H9 (cell line): ENCODE data around the gene CCDC69. TPM values are rescaled to one million over a fixed set of nuclear protein-coding genes. Genes with fewer than 3 reads are reported as not detected.

Experiments used
- DNase-seq: peaks from one replicate; pipeline ENCODE4 v3.0.0-alpha.2; 2017
- H2AFZ ChIP-seq: one replicate; pipeline ENCODE4 v1.6.1; 2013; ENCODE audit warnings: mild to moderate bottlenecking, low read length, control low read depth, moderate library complexity
- H2AK5ac ChIP-seq: 2 replicates; pipeline ENCODE4 v1.6.1; 2013; ENCODE audit warnings: low read length, control low read depth, mixed read lengths; ENCODE audit not compliant: insufficient read length
- H2BK120ac ChIP-seq: one replicate; pipeline ENCODE4 v1.6.1; 2013; ENCODE audit warnings: low read depth, mild to moderate bottlenecking, low read length, control low read depth, inconsistent platforms; ENCODE audit not compliant: poor library complexity, severe bottlenecking
- H2BK12ac ChIP-seq: 2 replicates; pipeline ENCODE4 v1.6.1; 2013; ENCODE audit warnings: low read length, control low read depth, mixed read lengths, low read depth; ENCODE audit not compliant: insufficient read length
- H2BK15ac ChIP-seq: 2 replicates; pipeline ENCODE4 v1.6.1; 2013; ENCODE audit warnings: low read depth, low read length, control low read depth
- H2BK20ac ChIP-seq: one replicate; pipeline ENCODE4 v1.6.1; 2013; ENCODE audit warnings: low read depth, mild to moderate bottlenecking, low read length, control low read depth, inconsistent platforms; ENCODE audit not compliant: poor library complexity, severe bottlenecking
- H2BK5ac ChIP-seq: 2 replicates; pipeline ENCODE4 v1.6.1; 2013; ENCODE audit warnings: low read length, control low read depth, mixed read lengths; ENCODE audit not compliant: insufficient read length
- H3K14ac ChIP-seq: 2 replicates; pipeline ENCODE4 v1.6.1; 2013; ENCODE audit warnings: low read length, control low read depth; ENCODE audit not compliant: insufficient read depth
- H3K18ac ChIP-seq: 2 replicates; pipeline ENCODE4 v1.6.1; 2013; ENCODE audit warnings: low read depth, mild to moderate bottlenecking, mixed read lengths, low read length, control low read depth; ENCODE audit not compliant: insufficient read length
- H3K23ac ChIP-seq: 2 replicates; pipeline ENCODE4 v1.6.1; 2013; ENCODE audit warnings: low read length, control low read depth, mixed read lengths, low read depth; ENCODE audit not compliant: insufficient read length
- H3K23me2 ChIP-seq: 2 replicates; pipeline ENCODE4 v1.6.1; 2013; ENCODE audit warnings: low read depth, mild to moderate bottlenecking, mixed read lengths, low read length, control low read depth; ENCODE audit not compliant: insufficient read length, poor library complexity, severe bottlenecking
- H3K27ac ChIP-seq: 2 replicates; pipeline ENCODE4 v1.5.1; 2013; ENCODE audit warnings: low read length, control low read depth, mixed read lengths, low read depth; ENCODE audit not compliant: insufficient read length
- H3K27me3 ChIP-seq: 2 replicates; pipeline ENCODE4 v1.6.1; 2013; ENCODE audit warnings: low read length, control low read depth, inconsistent platforms; ENCODE audit not compliant: insufficient read depth
- H3K4ac ChIP-seq: 2 replicates; pipeline ENCODE4 v1.6.1; 2013; ENCODE audit warnings: low read depth, mild to moderate bottlenecking, control low read depth, inconsistent platforms, low read length, moderate library complexity
- H3K4me1 ChIP-seq: 2 replicates; pipeline ENCODE4 v1.6.1; 2013; ENCODE audit warnings: low read length, control low read depth, inconsistent platforms; ENCODE audit not compliant: insufficient read depth
- H3K4me2 ChIP-seq: 2 replicates; pipeline ENCODE4 v1.6.1; 2013; ENCODE audit warnings: low read length, control low read depth, mixed read lengths; ENCODE audit not compliant: insufficient read length, insufficient read depth
- H3K56ac ChIP-seq: 2 replicates; pipeline ENCODE4 v1.6.1; 2013; ENCODE audit warnings: low read depth, mild to moderate bottlenecking, mixed read lengths, low read length, control low read depth; ENCODE audit not compliant: insufficient read length
- H3K79me1 ChIP-seq: 2 replicates; pipeline ENCODE4 v1.6.1; 2013; ENCODE audit warnings: low read depth, mild to moderate bottlenecking, moderate library complexity, low read length, control low read depth, inconsistent platforms; ENCODE audit not compliant: insufficient read depth, poor library complexity, severe bottlenecking
- H3K79me2 ChIP-seq: 2 replicates; pipeline ENCODE4 v1.6.1; 2013; ENCODE audit warnings: low read length, control low read depth, inconsistent platforms; ENCODE audit not compliant: insufficient read depth
- H3K9ac ChIP-seq: 2 replicates; pipeline ENCODE4 v1.6.1; 2013; ENCODE audit warnings: low read length, control low read depth, mixed read lengths; ENCODE audit not compliant: insufficient read length; ENCODE audit errors: extremely low read depth
- H3K9me3 ChIP-seq: one replicate; pipeline ENCODE4 v1.6.1; 2013; ENCODE audit warnings: low read depth, low read length, inconsistent platforms; ENCODE audit not compliant: control insufficient read depth
- H3T11ph ChIP-seq: one replicate; pipeline ENCODE4 v1.6.1; 2013; ENCODE audit warnings: mild to moderate bottlenecking, low read length, control low read depth, inconsistent platforms
- H4K20me1 ChIP-seq: one replicate; pipeline ENCODE4 v1.6.1; 2013; ENCODE audit not compliant: control insufficient read depth, insufficient read length, insufficient read depth
- H4K5ac ChIP-seq: 2 replicates; pipeline ENCODE4 v1.6.1; 2013; ENCODE audit warnings: low read depth, mild to moderate bottlenecking, mixed read lengths, low read length, control low read depth; ENCODE audit not compliant: insufficient read length
- H4K8ac ChIP-seq: replicated peaks from 2 replicates; pipeline ENCODE4 v1.6.1; 2013; ENCODE audit warnings: low read length, control low read depth, mixed read lengths, low read depth; ENCODE audit not compliant: insufficient read length
- H4K91ac ChIP-seq: 2 replicates; pipeline ENCODE4 v1.6.1; 2013; ENCODE audit warnings: low read depth, mild to moderate bottlenecking, moderate library complexity, mixed read lengths, low read length, control low read depth; ENCODE audit not compliant: insufficient read length
- H3K27ac Mint-ChIP-seq, 3 experiments: 2 replicates in 2 of 3; 3 replicates in 1 of 3; pipeline ENCODE4 v1.8.0; 2020 to 2021; ENCODE audit warnings: mixed read lengths in 3 of 3, mild to moderate bottlenecking in 1 of 3, moderate library complexity in 1 of 3
- H3K27me3 Mint-ChIP-seq: 2 replicates; pipeline ENCODE4 v1.8.0; 2021; ENCODE audit warnings: low read depth, mild to moderate bottlenecking, moderate library complexity, mixed read lengths
- H3K36me3 Mint-ChIP-seq, 3 experiments: 2 replicates in 2 of 3; 3 replicates in 1 of 3; pipeline ENCODE4 v1.8.0; 2020 to 2021; ENCODE audit warnings: low read depth in 3 of 3, mixed read lengths in 3 of 3; ENCODE audit not compliant: insufficient read depth in 1 of 3
- H3K4me1 Mint-ChIP-seq, 2 experiments: 2 replicates each; pipeline ENCODE4 v1.8.0; 2020; ENCODE audit warnings: mixed read lengths in 2 of 2
- H3K4me3 Mint-ChIP-seq, 2 experiments: 2 replicates in 1 of 2; 3 replicates in 1 of 2; pipeline ENCODE4 v1.8.0; 2020 to 2021; ENCODE audit warnings: mild to moderate bottlenecking in 2 of 2, mixed read lengths in 2 of 2, moderate library complexity in 1 of 2
- H3K9me3 Mint-ChIP-seq, 2 experiments: 2 replicates in 1 of 2; 3 replicates in 1 of 2; pipeline ENCODE4 v1.8.0; 2020; ENCODE audit warnings: mild to moderate bottlenecking in 2 of 2, mixed read lengths in 2 of 2, moderate library complexity in 1 of 2
- CTCF ChIP-seq: fragments of 200-600 bp; sonication (generic); conservative IDR thresholded peaks from 3 replicates; pipeline ENCODE4 v1.8.0; 2021; ENCODE audit warnings: antibody characterized with exemption, mild to moderate bottlenecking
- WGBS: extraction: QIAGEN DNeasy Blood & Tissue Kit; methylation state at CpG from one replicate; pipeline ENCODE4 v1.1.7; 2013; ENCODE audit warnings: missing lambda C conversion rate, low lambda C conversion rate, mixed read lengths; ENCODE audit not compliant: insufficient read length; ENCODE audit errors: extremely low coverage; 5-methylcytosine and 5-hydroxymethylcytosine counted together
- total RNA-seq: library from RNA; stranded (reverse); gene quantifications from 2 replicates; pipeline ENCODE4 v1.2.1, GENCODE V29; 2021

CCDC69 gene
- total RNA-seq, 1 experiment from 2014 or later, result 5.3 TPM

- Histone ChIP-seq H3T11ph (no peak overlapping the region), H2BK5ac (no peak overlapping the region), H2BK12ac (no peak overlapping the region), H3K9me3 (no peaks in the 10 kb centered on the region), H4K8ac (no peak overlapping the region), H2AK5ac (no peak overlapping the region), H3K4ac (no peak overlapping the region), H2BK15ac (no peak overlapping the region), H3K79me1 (no peaks in the 10 kb centered on the region), H3K27ac (no peak overlapping the region), H3K9ac (no peak overlapping the region), H3K4me1 (peaks cover 3% of the 10 kb centered on the region; the same call in 1 of the 2 replicates), H3K79me2 (no peaks in the 10 kb centered on the region; the same call in 1 of the 2 replicates), H4K91ac (no peak overlapping the region), H3K27me3 (no peaks in the 10 kb centered on the region), H4K5ac (no peak overlapping the region), H3K23me2 (peaks cover 9% of the 10 kb centered on the region), H3K23ac (no peak overlapping the region), H3K4me2 (no peak overlapping the region), H2BK120ac (no peak overlapping the region), H2BK20ac (no peak overlapping the region), H2AFZ (no peak overlapping the region), H3K14ac (no peak overlapping the region), H3K56ac (no peak overlapping the region), H4K20me1 (no peaks in the 10 kb centered on the region), H3K18ac (no peak overlapping the region)
- DNase-seq, result no peak
- H3K27me3 Mint-ChIP-seq, result no peaks in the 10 kb centered on the region
- H3K4me3 Mint-ChIP-seq, result no peak overlapping the region
- TF ChIP-seq CTCF, result no peak
- H3K27ac Mint-ChIP-seq, result no peak overlapping the region
- peaks cover 39 to 43% of the 10 kb centered on the region in 2 experiments for H3K4me1 Mint-ChIP-seq
- H3K36me3 Mint-ChIP-seq, result no peaks in the 10 kb centered on the region; a peak in 1 of 7 replicates
- no CpG with 5 or more reads among the region's 1 CpG for WGBS
- H3K9me3 Mint-ChIP-seq, result no peaks in the 10 kb centered on the region
These were observed 30.7 kb upstream of the CCDC69 start for GRCh38 chr5:151254556-151254955.
